ENCODE measurements around the gene LGALS16.
"Not testable (repeated sequence)": the region's sequence is repeated elsewhere in the genome, so short reads cannot be mapped to it uniquely, and the experiment has no call there.

LGALS16 gene

GRCh38 chr19:39677961-39678889 lies 22.5 kb downstream of the LGALS16 start:
- no peak for DNase-seq (ENCODE audit: low spot score)

GRCh38 chr19:39679056-39679790 lies 23.5 kb downstream of the LGALS16 start:
- DNase-seq (ENCODE audit: low spot score): peak; percentile 28

DNA sequence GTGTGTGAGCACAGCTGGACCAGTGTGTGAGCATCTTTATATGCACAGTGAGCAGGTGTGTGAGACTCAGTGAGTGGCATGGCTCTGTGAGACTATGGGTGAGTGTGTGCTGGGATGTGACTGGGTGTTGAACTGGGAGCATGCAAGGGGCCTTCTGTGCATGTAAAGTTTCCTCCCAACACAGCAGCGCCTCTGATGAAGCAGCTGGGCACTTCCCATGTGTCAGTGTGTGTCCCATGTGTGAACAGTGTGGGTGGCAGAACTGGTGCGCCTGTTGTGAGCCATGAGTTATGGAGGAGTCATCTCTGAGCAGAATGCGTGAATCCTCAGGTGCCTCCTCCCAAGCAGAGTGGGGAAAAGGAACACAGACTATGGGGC lies 24.1 kb downstream of the LGALS16 start:
- DNase-seq (ENCODE audit: low spot score): no peak

DNA sequence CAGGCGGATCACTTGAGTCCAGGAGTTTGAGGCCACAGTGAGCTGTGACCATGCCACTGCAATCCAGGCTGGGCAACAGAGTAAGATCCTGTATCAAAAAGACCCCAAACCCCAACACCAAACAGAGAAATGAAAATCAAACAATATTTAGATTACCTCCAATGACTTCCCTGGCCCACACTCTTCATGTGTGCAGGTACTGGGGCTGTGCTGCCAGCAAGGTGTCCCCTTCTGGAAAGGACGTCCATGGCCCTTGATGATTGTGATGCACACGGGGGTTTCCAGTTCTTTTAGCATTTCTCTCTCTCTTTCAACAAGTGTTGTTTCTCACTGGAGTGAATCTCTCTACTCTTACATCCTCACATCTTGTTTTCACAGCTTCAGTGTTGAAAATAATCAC lies 24.9 kb downstream of the LGALS16 start:
- DNase-seq (ENCODE audit: low spot score): no peak

- DNase-seq (ENCODE audit: low spot score): no peak
These were observed 25.7 kb downstream of the LGALS16 start for GRCh38 chr19:39681416-39681815.

DNA sequence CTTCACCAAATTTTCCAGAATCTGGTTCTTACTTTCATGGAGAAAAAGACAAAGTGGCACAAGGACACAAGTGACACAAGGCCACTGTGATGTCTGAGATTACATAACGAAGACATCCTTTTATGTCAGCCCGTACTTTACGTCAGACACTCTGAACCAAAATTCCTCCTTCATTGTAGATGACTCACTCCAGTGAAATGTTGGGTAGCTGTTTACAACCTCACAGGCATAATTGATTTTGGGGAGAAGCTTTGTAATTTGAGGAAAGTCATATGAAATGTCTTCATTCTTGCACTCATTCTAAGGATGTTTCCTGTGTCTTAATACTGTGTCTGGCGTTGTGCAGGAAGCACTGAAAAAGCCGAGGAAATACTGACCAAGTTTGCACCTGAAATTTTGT lies 28.6 kb downstream of the LGALS16 start:
- no peak for DNase-seq (ENCODE audit: low spot score)

GRCh38 chr19:39686739-39687138 lies 31.0 kb downstream of the LGALS16 start:
- no peak for DNase-seq (ENCODE audit: low spot score)

GRCh38 chr19:39688637-39689036 lies 32.9 kb downstream of the LGALS16 start:
- not testable (repeated sequence) for DNase-seq (ENCODE audit: low spot score)

- DNase-seq (ENCODE audit: low spot score): no peak
These were observed 36.5 kb downstream of the LGALS16 start for GRCh38 chr19:39692166-39692565.

DNA sequence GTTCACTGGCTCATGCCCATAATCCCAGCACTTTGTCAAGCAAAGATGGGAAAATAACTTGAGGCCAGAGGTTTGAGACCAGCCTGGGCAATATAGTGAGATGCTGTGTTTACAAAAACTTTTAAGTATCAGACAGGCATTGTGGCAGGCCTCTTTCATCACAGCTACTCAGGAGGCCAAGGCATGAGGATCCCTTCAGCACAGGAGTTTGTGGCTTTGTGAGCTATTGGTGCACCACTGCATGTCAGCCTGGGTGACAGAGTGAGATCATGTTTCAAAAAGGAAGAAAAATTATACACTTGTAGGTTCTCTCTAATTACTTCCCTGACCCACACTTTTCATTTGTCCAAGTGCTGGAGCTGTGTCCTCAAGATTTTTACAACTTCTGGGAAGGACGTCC lies 37.1 kb downstream of the LGALS16 start:
- DNase-seq (ENCODE audit: low spot score): no peak

DNA sequence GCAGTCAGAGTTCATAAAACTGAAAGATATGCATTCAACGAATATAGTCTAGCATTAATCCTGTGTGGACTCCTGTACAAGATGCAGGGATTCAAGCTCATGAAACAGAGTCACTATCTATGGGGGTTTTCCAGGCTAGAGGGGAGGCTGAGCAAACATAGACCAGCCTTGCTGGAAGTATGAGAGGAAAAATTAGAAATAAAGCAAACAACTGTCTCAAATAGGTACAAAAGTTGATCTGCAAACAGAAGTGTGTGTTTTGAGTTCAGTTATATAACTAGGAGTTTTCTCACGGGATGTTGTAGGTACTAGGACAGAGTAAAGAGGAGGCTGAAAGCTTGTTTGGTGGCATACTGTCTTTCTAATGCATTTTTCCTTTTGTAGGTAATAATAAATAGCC lies 40.0 kb downstream of the LGALS16 start:
- DNase-seq (ENCODE audit: low spot score): no peak

DNA sequence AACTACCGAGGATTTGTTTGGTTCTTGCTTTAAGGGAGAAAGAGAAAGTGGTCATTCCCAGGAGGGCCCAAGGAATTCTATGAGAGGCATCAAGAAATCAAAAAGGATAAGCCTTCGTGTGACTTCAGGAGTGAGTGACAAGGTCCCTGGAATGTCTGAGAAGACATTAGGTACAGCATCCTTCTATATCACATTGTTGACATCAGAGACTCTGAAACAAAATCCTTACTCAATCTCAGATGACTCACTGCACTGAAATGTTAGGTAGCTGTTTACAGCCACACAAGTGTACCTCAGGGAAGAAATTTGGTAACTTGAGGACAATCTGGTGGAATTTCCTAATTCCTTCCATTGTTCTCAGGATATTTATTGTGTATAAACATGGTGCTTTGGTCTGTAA lies 40.7 kb downstream of the LGALS16 start:
- DNase-seq (ENCODE audit: low spot score): no peak

DNA sequence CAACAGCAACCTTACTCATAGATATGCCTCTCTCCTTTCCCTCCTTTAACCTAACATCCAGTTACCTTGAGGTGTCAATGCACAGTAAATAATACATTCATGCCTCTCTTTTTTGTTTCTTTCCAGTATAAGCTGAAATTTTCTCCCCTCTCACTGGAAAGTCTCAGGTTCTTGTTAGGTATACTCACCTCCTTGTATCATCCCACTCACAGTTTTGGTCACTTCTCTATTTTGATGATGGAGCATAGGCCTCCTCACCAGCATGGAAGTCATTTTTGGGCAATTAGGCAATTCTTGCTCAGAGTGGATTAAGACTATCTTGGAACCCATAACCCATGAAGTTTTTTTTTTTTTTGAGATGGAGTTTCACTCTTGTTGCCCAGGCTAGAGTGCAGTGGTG lies 42.8 kb downstream of the LGALS16 start:
- DNase-seq (ENCODE audit: low spot score): no peak

DNA sequence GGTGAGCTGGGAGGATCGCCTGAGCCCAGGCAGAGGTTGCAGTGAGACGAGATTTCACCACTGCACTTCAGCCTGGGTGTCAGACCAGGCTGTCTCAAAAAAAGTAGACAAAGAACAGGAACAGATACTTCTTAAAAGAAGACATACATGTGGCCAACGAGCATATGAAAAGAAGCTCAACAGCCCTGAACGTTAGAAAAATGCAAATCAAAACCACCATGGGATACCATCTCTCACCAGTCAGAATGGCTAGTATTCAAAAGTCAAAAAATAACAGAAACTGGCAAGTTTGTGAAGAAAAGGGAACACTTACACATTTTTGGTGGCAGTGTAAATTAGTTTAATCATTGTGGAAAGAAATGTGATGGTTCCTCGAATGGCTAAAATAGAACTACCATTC lies 45.6 kb downstream of the LGALS16 start:
- no peak for DNase-seq (ENCODE audit: low spot score)

- no peak for DNase-seq (ENCODE audit: low spot score)
These were observed 48.7 kb downstream of the LGALS16 start, which contains the start of gene LGALS14 for GRCh38 chr19:39704181-39705044. TSS of gene LGALS14 (plus strand) at chr19:39704481. CDS start at chr19:39704529, 48 bp downstream.

- DNase-seq (ENCODE audit: low spot score): peak; percentile 8
These were observed 50.0 kb downstream of the LGALS16 start for GRCh38 chr19:39705578-39706188.

GRCh38 chr19:39708594-39708993 lies 52.9 kb downstream of the LGALS16 start:
- no peak for DNase-seq (ENCODE audit: low spot score)

DNA sequence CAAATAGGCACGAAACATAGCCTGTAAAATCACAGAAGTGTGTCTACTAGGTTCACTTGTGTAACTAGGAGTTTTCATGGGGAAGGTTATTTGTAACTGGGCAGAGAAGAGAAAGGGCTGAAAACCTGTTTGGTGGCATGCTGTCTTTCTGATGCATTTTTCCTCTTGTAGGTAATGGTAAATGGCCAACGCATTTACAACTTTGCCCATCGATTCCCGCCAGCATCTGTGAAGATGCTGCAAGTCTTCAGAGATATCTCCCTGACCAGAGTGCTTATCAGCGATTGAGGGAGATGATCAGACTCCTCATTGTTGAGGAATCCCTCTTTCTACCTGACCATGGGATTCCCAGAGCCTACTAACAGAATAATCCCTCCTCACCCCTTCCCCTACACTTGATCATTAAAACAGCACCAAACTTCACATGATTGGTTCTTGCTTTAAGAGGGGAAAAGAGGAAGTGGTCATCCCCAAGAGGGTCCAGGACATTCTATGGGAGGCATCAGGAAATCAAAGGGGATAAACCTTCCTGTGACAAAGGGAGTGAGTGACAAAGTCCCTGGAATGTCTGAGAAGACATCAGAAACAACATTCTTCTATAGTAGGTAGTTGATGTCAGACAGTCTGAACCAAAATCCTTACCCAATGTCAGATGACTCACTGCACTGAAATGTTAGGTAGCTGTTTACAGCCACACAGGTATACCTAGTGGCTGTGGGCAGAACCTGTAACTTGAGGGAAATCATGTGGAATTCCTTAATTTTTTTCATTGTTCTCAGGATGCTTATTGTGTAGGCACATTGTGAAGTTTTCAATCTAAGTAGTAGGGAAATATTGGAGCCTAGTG lies 53.5 kb downstream of the LGALS16 start:
- no peak for DNase-seq (ENCODE audit: low spot score)

Measured in CD4-positive, alpha-beta T cell treated with Interleukin-15 for 4 hours (primary cell).